Stimulated activated CD4-positive, alpha-beta T cell treated with anti-CD3 and anti-CD28 coated beads, Interleukin-2, amount 100 ng/mL, for 24 hours (primary cell): ENCODE data around the gene LSM4.

Experiments used
- DNase-seq, 2 donors: peaks; one replicate each; pipeline ENCODE4 v3.0.0-alpha.2; 2020

The LSM4 gene

GRCh38 chr19:18291019-18291524, 31.8 kb downstream of the LSM4 start:
- no peak for DNase-seq

GRCh38 chr19:18290302-18291018, 32.4 kb downstream of the LSM4 start:
- peak; percentile 90 to 92 for DNase-seq

- no peak for DNase-seq
These were observed 33.2 kb downstream of the LSM4 start for GRCh38 chr19:18289471-18290301.

GRCh38 chr19:18287836-18288772, 34.8 kb downstream of the LSM4 start:
- DNase-seq = no peak

GRCh38 chr19:18286973-18287635, 35.8 kb downstream of the LSM4 start:
- no peak for DNase-seq

- peak; percentile 58 to 68 for DNase-seq
These were observed 38.0 kb downstream of the LSM4 start for GRCh38 chr19:18284712-18285360.

GRCh38 chr19:18283338-18283737, 39.5 kb downstream of the LSM4 start:
- no peak for DNase-seq

GRCh38 chr19:18282788-18283141, 40.1 kb downstream of the LSM4 start:
- no peak for DNase-seq

- DNase-seq = peak; percentile 48 to 50
These were observed 40.7 kb downstream of the LSM4 start for GRCh38 chr19:18282021-18282787.

- DNase-seq = peak; percentile 96 to 97
These were observed 41.5 kb downstream of the LSM4 start, which contains the start of gene JUND for GRCh38 chr19:18281082-18282020. TSS of gene JUND (minus strand) at chr19:18281622. CDS start at chr19:18281484, 138 bp downstream.

GRCh38 chr19:18280247-18281081, 42.4 kb downstream of the LSM4 start:
- DNase-seq = peak; percentile 78 to 80

GRCh38 chr19:18279516-18280246, 43.2 kb downstream of the LSM4 start:
- peak; percentile 89 to 92 for DNase-seq

- DNase-seq = no peak
These were observed 43.7 kb downstream of the LSM4 start for GRCh38 chr19:18279266-18279515.

GRCh38 chr19:18278521-18279265, 44.2 kb downstream of the LSM4 start:
- DNase-seq = peak; percentile 56 to 63

- DNase-seq = no peak
These were observed 48.0 kb downstream of the LSM4 start for GRCh38 chr19:18274781-18275356.

- no peak for DNase-seq
These were observed 48.6 kb downstream of the LSM4 start, which contains the start of gene IQCN for GRCh38 chr19:18274219-18274780. TSS of gene IQCN (minus strand) at chr19:18274452. CDS start at chr19:18269478, 4,974 bp downstream.
